Uterus (tissue), 2 donors: ENCODE measurements around the gene BTNL3.

Source experiments
- CTCF ChIP-seq, 4 experiments: fragments of 200-600 bp in 2 of 4; fragments of 450-650 bp in 2 of 4; sonication (generic) in 2 of 4; IDR thresholded peaks; one replicate each; pipeline ENCODE4 v1.5.1; 2016 to 2019; ENCODE audit warnings: antibody characterized with exemption in 4 of 4, mild to moderate bottlenecking in 2 of 4, moderate library complexity in 1 of 4
- POLR2A ChIP-seq, 2 donors: fragments of 450-650 bp; IDR thresholded peaks; one replicate each; pipeline ENCODE4 v1.6.1; 2016; ENCODE audit warnings: antibody characterized with exemption in 2 of 2, mild to moderate bottlenecking in 1 of 2, moderate library complexity in 1 of 2

DNA sequence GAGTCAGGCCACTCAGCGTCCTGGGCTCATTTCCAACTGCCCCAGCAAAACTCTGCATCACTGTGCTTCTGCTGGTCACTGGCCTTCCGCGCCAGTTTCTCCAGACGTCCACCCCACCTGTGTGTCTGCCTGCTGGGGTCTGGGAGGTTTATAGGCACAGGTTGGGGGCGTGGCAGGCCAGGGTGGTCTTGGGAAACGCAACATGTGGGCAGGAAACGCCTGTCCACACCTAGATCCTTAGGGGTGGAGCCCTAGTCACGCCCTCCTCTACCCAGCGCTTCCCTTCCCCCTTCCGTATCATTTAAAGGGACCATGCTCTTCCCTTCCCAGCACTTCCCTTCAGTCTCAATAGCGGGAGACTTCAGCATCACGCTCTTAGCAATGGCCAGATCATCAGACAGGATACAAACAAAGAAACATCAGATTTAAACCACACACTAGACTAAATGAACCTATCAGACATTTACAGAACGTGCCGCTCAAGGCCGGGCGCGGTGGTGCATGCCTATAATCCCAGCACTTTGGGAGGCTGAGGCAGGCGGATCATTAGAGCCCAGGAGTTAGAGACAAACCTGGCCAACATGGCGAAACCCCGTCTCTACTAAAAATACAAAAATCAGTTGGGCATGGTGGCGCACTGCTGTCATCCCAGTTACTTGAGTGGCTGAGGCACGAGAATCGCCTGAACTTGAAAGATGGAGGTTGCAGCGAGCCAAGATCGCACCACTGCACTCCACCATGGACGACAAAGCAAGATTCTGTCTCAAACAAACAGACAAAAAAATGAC, 39.6 kb downstream of the BTNL3 start:
- TF ChIP-seq CTCF (IDR thresholded peaks at IDR 0.05) (no peak), POLR2A (IDR thresholded peaks at IDR 0.05) (no peak)
